Gastroesophageal sphincter (tissue), 4 donors: Measurements from ENCODE around the gene TBC1D25. TPM values are rescaled to one million over a fixed set of nuclear protein-coding genes. Genes with fewer than 3 reads are reported as not detected.

ENCODE experiments used
- ATAC-seq: fragments of 150-250 bp; one replicate; pipeline ENCODE4 v1.9.1; 2016; ENCODE audit warnings: mild to moderate bottlenecking, moderate library complexity
- H3K27ac ChIP-seq, 4 donors: fragments of 200-600 bp; sonication (generic) in 3 of 4; 1 replicate in 3 of 4; 2 replicates in 1 of 4; pipeline ENCODE4 v1.5.1; 2016 to 2019
- H3K27me3 ChIP-seq: fragments of 200-600 bp; sonication (generic); one replicate; pipeline ENCODE4 v1.5.1; 2019
- H3K36me3 ChIP-seq, 2 donors: fragments of 200-600 bp; sonication (generic); one replicate each; pipeline ENCODE4 v1.5.1; 2019; ENCODE audit warnings: control low read depth in 1 of 2
- H3K4me1 ChIP-seq, 3 donors: fragments of 200-600 bp; sonication (generic); 1 replicate in 2 of 3; 2 replicates in 1 of 3; pipeline ENCODE4 v1.5.1; 2016 to 2019; ENCODE audit warnings: control low read depth in 2 of 3
- H3K4me3 ChIP-seq, 2 donors: fragments of 200-600 bp; sonication (generic); one replicate each; pipeline ENCODE4 v1.5.1; 2019; ENCODE audit warnings: mild to moderate bottlenecking in 1 of 2, moderate library complexity in 1 of 2
- H3K9me3 ChIP-seq, 3 donors: fragments of 200-600 bp; sonication (generic); one replicate each; pipeline ENCODE4 v1.5.1; 2017 to 2019; ENCODE audit warnings: control low read depth in 2 of 3
- CTCF ChIP-seq, 4 experiments: fragments of 200-600 bp in 2 of 4; fragments of 450-650 bp in 2 of 4; sonication (generic) in 1 of 4; IDR thresholded peaks; one replicate each; pipeline ENCODE4 v1.5.1; 2017 to 2019; ENCODE audit warnings: antibody characterized with exemption in 4 of 4, mild to moderate bottlenecking in 2 of 4, moderate library complexity in 2 of 4
- EP300 ChIP-seq: sonication (generic); formaldehyde crosslinking; IDR thresholded peaks from one replicate; pipeline ENCODE4 v1.6.1; 2017; ENCODE audit warnings: antibody characterized with exemption, mild to moderate bottlenecking
- POLR2A ChIP-seq, 2 donors: fragments of 450-650 bp; IDR thresholded peaks; one replicate each; pipeline ENCODE4 v1.6.1; 2017; ENCODE audit warnings: antibody characterized with exemption in 2 of 2, mild to moderate bottlenecking in 2 of 2, moderate library complexity in 1 of 2
- POLR2AphosphoS5 ChIP-seq: sonication (generic); formaldehyde crosslinking; IDR thresholded peaks from one replicate; pipeline ENCODE4 v1.6.1; 2017; ENCODE audit warnings: antibody characterized with exemption
- WGBS, 2 donors: methylation state at CpG; one replicate each; pipeline ENCODE4 v1.1.5; 2018; ENCODE audit warnings: low coverage in 1 of 2; 5-methylcytosine and 5-hydroxymethylcytosine counted together
- small RNA-seq, 4 donors: library from RNA; depleted of rRNA; stranded (forward); fragments of <200 nt; gene quantifications; one replicate each; pipeline ENCODE3, GENCODE V24; 2016
- total RNA-seq, 4 donors: library from RNA; depleted of rRNA; stranded (reverse); fragments of >200 nt; gene quantifications; one replicate each; pipeline ENCODE4 v1.1.0, GENCODE V29; 2016

TBC1D25 gene
- total RNA-seq, 4 donors from 2014 or later = 8.4 to 16.9 (median 12.7) TPM

- no peaks in the 10 kb centered on the region for H3K27me3 ChIP-seq
- H3K36me3 ChIP-seq = peaks cover 0 to 68% of the 10 kb centered on the region in 2 donors
- ATAC-seq = no peak
Measured at GRCh38 chrX:48601741-48602394, 62.4 kb downstream of the TBC1D25 start.

GRCh38 chrX:48604701-48605100 lies 65.2 kb downstream of the TBC1D25 start:
- Histone ChIP-seq H3K27me3 (no peaks in the 10 kb centered on the region), H3K4me3 (no peak overlapping the region), H3K4me1 (no peaks in the 10 kb centered on the region), H3K36me3 (peaks cover 0 to 59% of the 10 kb centered on the region in 2 donors), H3K9me3 (no peaks in the 10 kb centered on the region), H3K27ac (no peak overlapping the region)
- TF ChIP-seq POLR2AphosphoS5 (no peak), CTCF (IDR thresholded peaks at IDR 0.05) (no peak), POLR2A (IDR thresholded peaks at IDR 0.05) (no peak), EP300 (no peak)
- ATAC-seq = no peak
- WGBS, 2 donors = no CpG with 5 or more reads among the region's 16 CpGs

More at GRCh38 chrX:48601741-48602394, 62.4 kb downstream of the TBC1D25 start:
- Histone ChIP-seq H3K27ac (no peak overlapping the region), H3K9me3 (no peaks in the 10 kb centered on the region), H3K4me3 (no peak overlapping the region), H3K4me1 (peaks cover 0 to 13% (median 4%) of the 10 kb centered on the region in 3 donors)
- WGBS, 2 donors = 75% methylated on average over 4 of the region's 17 CpGs; no CpG with 5 or more reads in 1 of the 2 donors
- no peak for TF ChIP-seq POLR2A (IDR thresholded peaks at IDR 0.05)
- TF ChIP-seq POLR2AphosphoS5 = no peak
- no peak for TF ChIP-seq CTCF (IDR thresholded peaks at IDR 0.05)
- no peak for TF ChIP-seq EP300

GRCh38 chrX:48606091-48606490 lies 66.6 kb downstream of the TBC1D25 start:
- no peak overlapping the region for H3K27ac ChIP-seq
- no peaks in the 10 kb centered on the region for H3K27me3 ChIP-seq
- peaks cover 0 to 45% of the 10 kb centered on the region in 2 donors for H3K36me3 ChIP-seq
- H3K9me3 ChIP-seq = no peaks in the 10 kb centered on the region
- H3K4me3 ChIP-seq = no peak overlapping the region
- 100% methylated on average over 1 of the region's 6 CpGs; no CpG with 5 or more reads in 1 of the 2 donors for WGBS, 2 donors
- ATAC-seq = no peak
- TF ChIP-seq EP300 (no peak), CTCF (IDR thresholded peaks at IDR 0.05) (no peak), POLR2AphosphoS5 (no peak), POLR2A (IDR thresholded peaks at IDR 0.05) (no peak)
- H3K4me1 ChIP-seq = no peaks in the 10 kb centered on the region

- H3K27me3 ChIP-seq = no peaks in the 10 kb centered on the region
- no peaks in the 10 kb centered on the region for H3K4me1 ChIP-seq
- TF ChIP-seq POLR2AphosphoS5 (no peak), EP300 (no peak), POLR2A (IDR thresholded peaks at IDR 0.05) (no peak), CTCF (IDR thresholded peaks at IDR 0.05) (no peak)
- no peak for ATAC-seq
- no peak overlapping the region for H3K27ac ChIP-seq
- H3K36me3 ChIP-seq = no peaks in the 10 kb centered on the region
- H3K4me3 ChIP-seq = no peak overlapping the region
- no peaks in the 10 kb centered on the region for H3K9me3 ChIP-seq
- WGBS, 2 donors = 51 to 67% methylated on average over 1 to 2 of the region's 2 CpGs
Measured at GRCh38 chrX:48611703-48612102, 72.2 kb downstream of the TBC1D25 start.

Small RNA genes within 50 kb of the gene (small RNA-seq; reads per million reads assigned to genes)
- 0 reads per million in 4 donors for gene MRPL32P1

Other genes with a start within 250 kb of the TBC1D25 start
- gene SSX3, start 183.0 kb upstream of the TBC1D25 start, total RNA-seq = not detected
- under 1 TPM in 1 of 4 donors, not detected in 3; 0.27 TPM for gene SSX4, start 156.2 kb upstream of the TBC1D25 start, total RNA-seq
- under 1 TPM in 1 of 4 donors, not detected in 3; 0.27 TPM for gene SSX4B, start 127.8 kb upstream of the TBC1D25 start, total RNA-seq
- 1 to 10 TPM; 4.2 to 7.9 (median 4.7) TPM for gene SLC38A5, start 69.5 kb upstream of the TBC1D25 start, total RNA-seq
- gene FTSJ1, start 63.5 kb upstream of the TBC1D25 start, total RNA-seq = 10 to 100 TPM; 31.1 to 43.0 (median 38.9) TPM
- 10 to 100 TPM in 3 of 4 donors, 1 to 10 TPM in 1; 9.4 to 21.0 (median 13.2) TPM for gene PORCN, start 30.7 kb upstream of the TBC1D25 start, total RNA-seq
- 10 to 100 TPM; 12.9 to 17.7 (median 14.5) TPM for gene EBP, start 17.9 kb upstream of the TBC1D25 start, total RNA-seq
- 100 to 1,000 TPM in 3 of 4 donors, 10 to 100 TPM in 1; 83.7 to 233 (median 182) TPM for gene RBM3, start 34.8 kb downstream of the TBC1D25 start, total RNA-seq
- gene WDR13, start 57.8 kb downstream of the TBC1D25 start, total RNA-seq = 100 to 1,000 TPM; 108 to 182 (median 139) TPM
- 1 to 10 TPM; 1.6 to 5.4 (median 3.7) TPM for gene WAS, start 144.1 kb downstream of the TBC1D25 start, total RNA-seq
- 10 to 100 TPM in 1 of 4 donors, 1 to 10 TPM in 3; 3.4 to 11.7 (median 5.1) TPM for gene SUV39H1, start 157.0 kb downstream of the TBC1D25 start, total RNA-seq
- not detected for gene GLOD5, start 222.0 kb downstream of the TBC1D25 start, total RNA-seq
- gene GATA1, start 246.9 kb downstream of the TBC1D25 start, total RNA-seq = not detected